GM12878 (cell line): Measurements from ENCODE around the gene RPS19BP1. TPM values are rescaled to one million over a fixed set of nuclear protein-coding genes. Genes with fewer than 3 reads are reported as not detected.

Source experiments
- ATAC-seq: fragments of 200-7000 bp; cut with Tn5 transposase; 3 replicates; pipeline ENCODE4 v1.9.1; 2020; ENCODE audit warnings: mild to moderate bottlenecking, moderate library complexity
- BruUV-seq: library from RNA; stranded (reverse); fragments of 400-500 nt; replicated peaks from 2 replicates; lab custom pipeline; 2021; lab: Mats Ljungman, UMichigan
- CTCF ChIA-PET: fragments of 300-600 bp; sonication (Branson Sonifier 250); formaldehyde crosslinking; extraction: SDS; loops from one replicate; lab custom pipeline; 2021; ENCODE audit warnings: inconsistent platforms; lab: Yijun Ruan, JAX
- POLR2A ChIA-PET: fragments of 350-600 bp; formaldehyde crosslinking; extraction: SDS; loops from one replicate; lab custom pipeline; 2021; ENCODE audit warnings: inconsistent platforms; lab: Charles Lee
- RAD21 ChIA-PET: fragments of 300-600 bp; sonication (Branson Sonifier 250); formaldehyde crosslinking; loops from one replicate; lab custom pipeline; 2023; ENCODE audit warnings: antibody characterized with exemption; ENCODE audit not compliant: unreplicated experiment; lab: Charles Lee
- SMC1A ChIA-PET: fragments of 300-600 bp; sonication (Branson Sonifier 250); formaldehyde crosslinking; loops from one replicate; lab custom pipeline; 2023; ENCODE audit not compliant: unreplicated experiment, uncharacterized antibody; lab: Charles Lee
- DNase-seq: peaks from one replicate; pipeline ENCODE4 v3.0.0-alpha.2; 2011; ENCODE audit warnings: low read depth, low spot score
- FAIRE-seq: peaks from 3 replicates; lab custom pipeline; 2011; peaks lifted over from hg19 to GRCh38; lab: Jason Lieb, UNC
- H2AFZ ChIP-seq: 2 replicates; pipeline ENCODE4 v1.6.0; 2011; ENCODE audit warnings: low read depth, low read length, control low read depth; ENCODE audit not compliant: control insufficient read depth
- H3K27ac ChIP-seq: 2 replicates; pipeline ENCODE4 v1.5.1; 2011; ENCODE audit warnings: control low read depth; ENCODE audit not compliant: control insufficient read depth, insufficient read depth
- H3K27me3 ChIP-seq, 2 experiments: replicated peaks in 1 of 2; 2 replicates each; pipeline versions ENCODE4 v1.6.0 to v1.6.1; 2011; ENCODE audit warnings: low read length in 1 of 2; ENCODE audit not compliant: control insufficient read depth in 2 of 2, insufficient read depth in 2 of 2
- H3K36me3 ChIP-seq, 2 experiments: 2 replicates each; pipeline ENCODE4 v1.5.1; 2011; ENCODE audit warnings: low read length in 1 of 2; ENCODE audit not compliant: control insufficient read depth in 2 of 2, insufficient read depth in 2 of 2
- H3K4me1 ChIP-seq: 2 replicates; pipeline ENCODE4 v1.6.1; 2011; ENCODE audit warnings: mild to moderate bottlenecking, low read length, moderate library complexity, mixed read lengths; ENCODE audit not compliant: control insufficient read depth, insufficient read depth
- H3K4me2 ChIP-seq: 2 replicates; pipeline ENCODE4 v1.6.0; 2011; ENCODE audit warnings: control low read depth; ENCODE audit not compliant: control insufficient read depth, insufficient read depth
- H3K4me3 ChIP-seq: fragments of 200-600 bp; sonication (generic); 2 replicates; pipeline ENCODE4 v1.5.1; 2016
- H3K79me2 ChIP-seq: 2 replicates; pipeline ENCODE4 v1.6.0; 2011; ENCODE audit warnings: low read length; ENCODE audit not compliant: control insufficient read depth, insufficient read depth
- H3K9ac ChIP-seq: 2 replicates; pipeline ENCODE4 v1.8.0; 2011; ENCODE audit warnings: low read length, control low read depth, mixed read lengths; ENCODE audit not compliant: control insufficient read depth, insufficient read depth
- H3K9me3 ChIP-seq: replicated peaks from 3 replicates; pipeline ENCODE4 v1.5.1; 2011; ENCODE audit warnings: mild to moderate bottlenecking, low read length; ENCODE audit not compliant: control insufficient read depth, insufficient read depth
- H4K20me1 ChIP-seq: 2 replicates; pipeline ENCODE4 v1.6.0; 2011; ENCODE audit not compliant: control insufficient read depth, insufficient read depth
- CUX1 ChIP-seq: IDR thresholded peaks from 2 replicates; pipeline ENCODE4 v1.6.1; 2012; ENCODE audit warnings: improper control_type of control experiment, low read depth, low read length; ENCODE audit not compliant: insufficient replicate concordance
- HDAC2 ChIP-seq: fragments of 200-600 bp; sonication (generic); IDR thresholded peaks from 2 replicates; pipeline ENCODE4 v1.6.1; 2017
- JUNB ChIP-seq: IDR thresholded peaks from 2 replicates; pipeline ENCODE4 v1.6.1; 2016; ENCODE audit warnings: antibody characterized with exemption, mild to moderate bottlenecking
- MYC ChIP-seq: IDR thresholded peaks from 2 replicates; pipeline ENCODE4 v1.6.1; 2011; ENCODE audit warnings: mild to moderate bottlenecking, low read length, moderate library complexity, inconsistent platforms; ENCODE audit not compliant: insufficient read depth, insufficient replicate concordance, insufficient read length, severe bottlenecking
- NKRF ChIP-seq: fragments of 450-650 bp; conservative IDR thresholded peaks from 2 replicates; pipeline ENCODE4 v1.6.1; 2017; ENCODE audit warnings: mild to moderate bottlenecking, moderate library complexity
- ZBTB33 ChIP-seq: fragments of 450-650 bp; IDR thresholded peaks from 2 replicates; pipeline ENCODE4 v1.6.1; 2017; ENCODE audit warnings: mild to moderate bottlenecking
- WGBS: methylation state at CpG from one replicate; pipeline ENCODE4 v1.1.6; 2016; ENCODE audit warnings: low lambda C conversion rate; ENCODE audit not compliant: insufficient replicate concordance, insufficient coverage; ENCODE audit errors: missing lambda C conversion rate; 5-methylcytosine and 5-hydroxymethylcytosine counted together
- in situ Hi-C: fragments of 300-500 bp; cut with MboI; formaldehyde crosslinking; loops from 9 replicates; pipeline ENCODE4 v1.14.3; 2018; ENCODE audit warnings: mixed read lengths
- intact Hi-C: fragments of 100-400 bp; cut with micrococcal nuclease; formaldehyde crosslinking; loops from one replicate; pipeline ENCODE4 v1.14.2; 2022; ENCODE audit not compliant: unreplicated experiment
- polyA plus RNA-seq, 11 experiments: library from polyadenylated mRNA; depleted of rRNA in 4 of 11; unstranded in 6 of 11; stranded (reverse) in 5 of 11; fragments of >200 nt; fragmentation: Nextera tagmentation in 4 of 11; fragmentation: Illumina TruSeq in 1 of 11; extraction: Ambion mirVana in 4 of 11; extraction: Trizol in 1 of 11; gene quantifications; 1 replicate in 1 of 11; 2 replicates in 10 of 11; pipeline versions ENCODE4 v1.2.1 to v1.2.3, GENCODE V29; 2011 to 2016; ENCODE audit warnings: inconsistent platforms in 2 of 11, missing spikeins in 2 of 11, low read depth in 1 of 11
- total RNA-seq, 4 experiments: library from RNA; depleted of rRNA in 3 of 4; stranded (reverse); fragments of >200 nt in 3 of 4; fragmentation: Illumina TruSeq in 1 of 4; extraction: Trizol in 1 of 4; gene quantifications; 2 replicates each; pipeline versions ENCODE4 v1.2.1 to v1.2.3, GENCODE V29; 2013 to 2021

The RPS19BP1 gene
- total and polyA plus RNA-seq, 10 of the 15 experiments (the other 5 are each of a cell fraction or from before 2014, with no cell fraction given) = 2.7 to 206 (median 78.6) TPM

GRCh38 chr22:39482768-39483167 is 49.8 kb downstream of the RPS19BP1 start (continued):
- no peak for TF ChIP-seq CUX1

- no peak for FAIRE-seq
- peaks cover 8 to 27% of the 10 kb centered on the region in 2 experiments; a peak in 3 of 4 replicates for H3K36me3 ChIP-seq
- ATAC-seq = no peak
- in situ Hi-C loops = no loop called here
- H3K27me3 ChIP-seq = no peaks in the 10 kb centered on the region
- no TSS peak for BruUV-seq
- H3K27ac ChIP-seq = no peak overlapping the region
- peaks cover 1% of the 10 kb centered on the region for H3K79me2 ChIP-seq
- no peak overlapping the region for H3K4me3 ChIP-seq
- no peak overlapping the region for H3K4me2 ChIP-seq
- DNase-seq = no peak
- H3K9ac ChIP-seq = no peak overlapping the region
- ChIA-PET CTCF (interaction anchor here (2.3 kb wide), 1 partner anchor 45 kb away, joined by 5 read pairs; no protein-coding TSS in a partner anchor), SMC1A (interaction anchor here (1.0 to 1.3 kb wide), 3 partner anchors 10 to 90 kb away, joined by 3 to 4 read pairs (median 3); no protein-coding TSS in a partner anchor), RAD21 (no interaction called here)
- H4K20me1 ChIP-seq = no peaks in the 10 kb centered on the region
- WGBS = 91% methylated on average over 5 of the region's 5 CpGs
- H3K4me1 ChIP-seq = no peaks in the 10 kb centered on the region
- no peak overlapping the region for H2AFZ ChIP-seq
- no peaks in the 10 kb centered on the region for H3K9me3 ChIP-seq
- TF ChIP-seq HDAC2 (no peak), ZBTB33 (no peak), NKRF (no peak), MYC (no peak), JUNB (no peak)
- TF ChIP-seq, all 136 proteins: peak for 0
- intact Hi-C loops = no loop called here
- POLR2A ChIA-PET = interaction anchor here (0.6 to 0.8 kb wide), 2 partner anchors 22 to 1273 kb away, joined by 3 read pairs; no protein-coding TSS in a partner anchor
These were observed 51.0 kb downstream of the RPS19BP1 start for GRCh38 chr22:39481595-39481994.
